HG03095 (cell line): ENCODE data around the gene TMEM145.

Experiments
- ATAC-seq: cut with Tn5 transposase; IDR thresholded peaks from one replicate; pipeline ENCODE4 v1.9.1; 2021; ENCODE audit warnings: moderate library complexity; ENCODE audit not compliant: unreplicated experiment

Gene TMEM145

DNA sequence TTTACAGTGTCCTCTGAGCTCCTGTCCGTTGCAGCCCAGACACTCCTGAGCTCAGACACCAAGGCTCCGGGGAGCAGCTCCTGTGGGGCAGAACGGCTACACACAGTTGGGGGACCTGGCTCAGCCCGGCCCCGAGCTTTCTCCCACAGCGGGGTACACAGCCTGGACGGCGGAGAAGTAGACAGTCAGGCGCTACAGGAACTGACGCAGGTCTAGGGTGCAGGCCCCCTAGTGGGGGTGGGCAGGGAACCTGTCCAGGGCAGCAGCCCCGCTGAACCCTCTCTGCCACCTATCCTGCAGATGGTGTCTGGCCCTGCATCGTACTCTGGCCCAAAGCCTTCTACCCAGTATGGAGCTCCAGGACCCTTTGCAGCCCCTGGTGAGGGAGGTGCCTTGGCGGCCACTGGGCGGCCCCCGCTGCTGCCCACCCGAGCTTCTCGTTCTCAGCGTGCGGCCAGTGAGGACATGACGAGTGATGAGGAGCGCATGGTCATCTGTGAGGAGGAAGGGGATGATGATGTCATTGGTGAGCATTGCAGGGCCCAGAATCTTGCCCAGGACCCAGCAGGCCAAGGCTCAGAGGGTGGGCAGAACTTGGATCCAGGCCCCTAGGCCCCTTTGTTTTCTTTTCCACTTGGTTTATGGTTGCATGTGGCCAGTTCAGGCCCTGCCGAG lies 24.1 kb upstream of the TMEM145 start:
- ATAC-seq: no peak

DNA sequence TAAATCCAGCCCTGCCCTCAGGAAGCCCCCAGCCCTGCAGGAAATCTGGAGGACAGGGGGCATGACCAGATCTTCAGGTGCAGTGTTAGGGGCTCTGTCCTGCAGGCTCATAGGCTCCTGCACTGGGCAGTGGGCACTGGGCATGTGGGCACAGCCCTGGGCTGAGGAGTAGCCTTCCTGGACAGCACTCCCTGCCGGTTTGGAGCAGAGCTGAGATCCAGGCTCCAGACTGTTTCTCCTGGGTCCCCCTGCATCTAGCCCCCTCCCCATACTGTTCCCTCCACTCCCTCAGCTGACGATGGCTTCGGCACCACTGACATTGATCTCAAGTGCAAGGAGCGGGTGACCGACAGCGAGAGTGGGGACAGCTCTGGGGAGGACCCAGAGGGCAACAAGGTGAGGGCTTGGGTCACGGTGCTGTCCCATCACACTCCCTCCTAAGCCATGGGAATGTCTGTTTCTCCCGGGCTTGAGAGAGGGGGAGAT lies 23.5 kb upstream of the TMEM145 start:
- no peak for ATAC-seq

DNA sequence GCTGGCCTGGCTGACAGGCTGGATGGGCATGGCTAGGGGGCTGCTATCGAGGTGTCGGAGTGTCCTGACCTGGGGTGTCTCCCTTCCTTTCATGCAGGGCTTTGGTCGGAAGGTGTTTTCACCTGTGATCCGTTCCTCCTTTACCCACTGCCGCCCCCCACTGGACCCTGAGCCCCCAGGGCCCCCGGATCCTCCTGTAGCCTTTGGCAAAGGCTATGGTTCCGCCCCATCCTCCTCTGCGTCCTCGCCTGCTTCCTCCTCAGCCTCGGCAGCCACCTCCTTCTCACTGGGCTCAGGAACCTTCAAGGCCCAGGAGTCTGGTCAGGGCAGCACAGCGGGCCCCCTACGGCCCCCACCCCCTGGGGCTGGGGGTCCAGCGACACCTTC lies 23.0 kb upstream of the TMEM145 start:
- no peak for ATAC-seq

- no peak for ATAC-seq
Measured at GRCh38 chr19:42290523-42291434, 22.3 kb upstream of the TMEM145 start.

DNA sequence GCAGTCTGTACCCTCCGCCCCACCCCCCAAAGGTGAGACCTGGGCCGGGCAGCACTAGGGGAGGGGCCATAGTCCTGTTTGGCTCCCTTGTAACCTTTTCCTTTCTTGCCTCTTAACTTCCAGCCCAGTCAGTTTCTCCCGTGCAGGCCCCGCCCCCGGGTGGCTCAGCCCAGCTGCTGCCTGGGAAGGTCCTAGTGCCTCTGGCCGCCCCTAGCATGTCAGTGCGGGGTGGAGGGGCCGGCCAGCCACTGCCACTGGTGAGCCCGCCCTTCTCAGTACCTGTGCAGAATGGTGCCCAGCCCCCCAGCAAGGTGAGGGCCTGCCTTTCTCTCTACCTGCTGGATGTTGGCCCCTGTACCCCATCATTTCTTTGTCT lies 21.7 kb upstream of the TMEM145 start:
- ATAC-seq: no peak

- ATAC-seq: no peak
Measured at GRCh38 chr19:42292042-42292960, 20.8 kb upstream of the TMEM145 start.

DNA sequence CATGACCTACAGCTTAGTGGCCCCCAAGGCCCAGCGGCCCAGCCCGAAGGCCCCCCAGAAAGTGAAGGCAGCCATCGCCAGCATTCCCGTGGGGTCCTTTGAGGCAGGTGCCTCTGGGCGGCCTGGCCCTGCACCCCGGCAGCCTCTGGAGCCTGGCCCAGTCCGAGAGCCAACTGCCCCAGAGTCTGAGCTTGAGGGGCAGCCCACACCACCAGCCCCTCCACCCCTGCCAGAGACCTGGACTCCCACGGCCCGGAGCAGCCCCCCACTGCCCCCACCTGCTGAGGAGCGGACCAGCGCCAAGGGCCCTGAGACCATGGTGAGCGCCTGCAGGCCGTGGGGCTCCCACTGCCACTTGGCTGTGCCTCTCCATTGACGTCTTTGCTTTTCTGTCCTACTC lies 20.1 kb upstream of the TMEM145 start:
- ATAC-seq: no peak

DNA sequence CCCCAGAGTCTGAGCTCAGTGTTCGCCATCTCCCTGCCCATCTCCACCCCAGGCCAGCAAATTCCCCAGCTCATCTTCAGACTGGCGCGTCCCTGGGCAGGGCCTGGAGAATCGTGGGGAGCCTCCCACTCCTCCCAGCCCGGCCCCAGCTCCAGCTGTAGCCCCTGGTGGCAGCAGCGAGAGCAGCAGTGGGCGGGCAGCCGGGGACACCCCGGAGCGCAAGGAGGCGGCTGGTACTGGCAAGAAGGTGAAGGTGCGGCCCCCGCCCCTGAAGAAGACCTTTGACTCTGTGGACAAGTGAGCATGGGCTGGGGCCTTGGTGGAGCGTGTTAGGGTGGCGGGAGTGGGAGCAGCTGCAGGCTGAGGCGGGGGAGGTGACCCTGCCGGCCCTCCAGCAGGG lies 19.6 kb upstream of the TMEM145 start:
- no peak for ATAC-seq

DNA sequence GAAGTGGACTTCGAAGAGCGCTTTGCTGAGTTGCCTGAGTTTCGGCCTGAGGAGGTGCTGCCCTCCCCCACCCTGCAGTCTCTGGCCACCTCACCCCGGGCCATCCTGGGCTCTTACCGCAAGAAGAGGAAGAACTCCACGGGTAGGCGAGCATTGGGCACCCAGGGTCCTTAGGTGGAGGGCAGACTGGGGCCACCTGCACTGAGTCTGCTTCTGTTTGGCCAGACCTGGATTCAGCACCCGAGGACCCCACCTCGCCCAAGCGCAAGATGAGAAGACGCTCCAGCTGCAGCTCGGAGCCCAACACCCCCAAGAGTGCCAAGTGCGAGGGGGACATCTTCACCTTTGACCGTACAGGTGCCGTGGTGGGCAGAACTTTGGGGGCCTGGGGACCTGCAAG lies 19.2 kb upstream of the TMEM145 start:
- ATAC-seq: no peak

GRCh38 chr19:42294471-42295137 lies 18.5 kb upstream of the TMEM145 start:
- no peak for ATAC-seq

DNA sequence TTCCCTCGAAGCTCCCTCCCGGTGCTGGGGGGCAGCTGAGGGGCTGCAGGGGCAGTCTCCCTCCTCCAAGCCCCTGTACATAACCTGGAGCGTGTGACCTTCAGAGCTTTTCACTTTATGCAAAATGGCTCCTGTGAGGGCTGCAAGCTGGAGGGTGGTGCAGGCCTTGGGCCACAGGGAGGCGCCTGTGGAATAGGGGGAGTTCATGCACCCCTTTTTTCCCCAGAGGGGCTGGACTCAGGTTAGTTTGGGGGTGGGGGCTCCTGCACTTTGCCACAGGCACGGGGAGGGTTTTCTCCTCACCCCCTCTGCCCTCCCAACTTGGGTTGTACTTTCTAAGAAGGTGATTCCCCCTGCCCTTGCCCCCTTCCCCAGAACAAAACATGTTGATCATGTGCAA lies 17.8 kb upstream of the TMEM145 start:
- no peak for ATAC-seq

- peak; percentile 54 for ATAC-seq
Measured at GRCh38 chr19:42295831-42296525, 17.1 kb upstream of the TMEM145 start.

DNA sequence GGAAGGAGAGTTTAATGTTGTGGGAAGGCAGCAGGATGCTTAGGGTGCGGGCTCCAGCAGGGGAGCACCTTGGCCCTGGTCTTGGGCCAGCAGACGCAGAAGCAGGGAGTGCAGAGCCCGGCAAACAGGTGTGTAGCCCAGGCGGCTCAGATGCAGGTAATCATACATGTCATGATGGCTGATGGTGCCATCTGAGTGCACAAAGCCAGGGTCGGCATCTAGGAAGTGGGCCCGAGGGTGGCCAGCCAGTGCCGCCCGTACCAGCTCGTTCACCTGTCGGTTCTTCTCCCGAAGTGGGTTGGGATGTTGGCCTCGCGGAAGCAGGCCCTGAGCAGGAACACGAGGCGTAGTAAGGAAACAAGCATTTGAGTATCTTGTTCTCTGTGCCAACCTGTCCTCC lies 16.1 kb upstream of the TMEM145 start:
- ATAC-seq: no peak

DNA sequence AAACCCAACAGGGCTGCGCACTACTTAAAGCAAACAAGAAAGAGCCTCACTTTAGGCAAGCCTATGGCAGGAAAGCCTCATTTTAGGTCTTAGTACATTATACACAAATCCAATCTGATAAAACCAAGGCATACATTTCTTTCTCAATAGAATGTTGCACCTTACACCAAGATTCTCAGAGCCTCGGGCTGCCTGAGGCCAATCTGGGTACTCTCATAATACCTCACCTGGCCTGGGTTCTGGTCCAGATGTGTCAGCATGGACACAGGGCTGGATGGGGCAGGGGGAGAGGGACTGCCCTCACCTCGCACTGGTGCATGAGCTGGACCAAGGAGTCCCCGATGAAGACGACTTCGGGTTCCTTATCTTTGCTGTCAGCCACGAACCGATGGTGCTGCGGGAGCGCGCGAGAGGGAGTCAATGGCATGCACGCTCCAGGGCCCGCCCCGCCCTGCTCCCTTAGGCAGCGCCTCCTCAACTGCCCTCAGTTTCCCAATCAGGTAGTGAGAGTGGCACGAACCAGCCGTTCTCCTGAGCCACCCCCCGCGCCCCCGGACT lies 11.4 kb upstream of the TMEM145 start, which contains the start of gene PRR19:
TSS of gene PRR19 (plus strand) at position 487 of the 558 bp plus-strand sequence. CDS start 7,453 bp downstream, outside the sequence.
- no peak for ATAC-seq

GRCh38 chr19:42303101-42303464 lies 10.0 kb upstream of the TMEM145 start:
- ATAC-seq: no peak

DNA sequence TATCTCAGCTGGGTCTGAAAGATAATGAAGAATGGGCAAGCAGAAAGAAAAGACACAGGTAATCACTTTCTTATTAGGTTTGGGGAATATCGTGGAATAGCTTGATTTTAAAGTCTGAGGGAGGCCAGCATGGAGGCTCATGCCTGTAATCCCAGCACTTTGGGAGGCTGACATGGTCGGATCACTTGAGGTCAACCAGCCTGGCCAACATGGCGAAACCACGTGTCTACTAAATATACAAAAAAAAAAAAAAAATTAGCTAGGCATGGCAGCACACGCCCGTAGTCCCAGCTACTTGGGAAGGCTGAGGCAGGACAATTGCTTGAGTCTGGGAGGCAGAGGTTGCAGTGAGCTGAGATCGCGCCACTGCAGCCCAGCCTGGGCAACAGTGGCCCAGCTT lies 9.2 kb upstream of the TMEM145 start:
- ATAC-seq: no peak

DNA sequence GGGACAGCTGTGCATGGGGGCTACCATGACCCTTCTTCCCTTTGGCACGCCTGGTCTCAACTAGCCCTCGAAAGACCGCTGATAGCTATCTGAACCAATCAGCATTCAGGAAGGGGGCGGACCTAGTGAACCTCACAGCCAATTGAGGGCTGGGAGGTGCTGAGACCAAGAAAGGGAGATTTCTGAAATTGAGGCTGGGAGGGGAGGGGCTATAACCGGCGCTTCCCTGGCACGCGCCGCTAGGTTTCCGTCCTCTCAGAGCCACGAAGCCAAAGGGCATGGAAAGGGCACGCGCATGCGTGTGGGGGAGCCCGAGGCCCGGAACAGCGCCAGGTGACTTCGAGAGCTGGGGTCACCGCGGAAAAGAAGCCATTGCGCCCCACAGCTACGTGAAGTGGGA lies 6.5 kb upstream of the TMEM145 start:
- ATAC-seq: no peak

DNA sequence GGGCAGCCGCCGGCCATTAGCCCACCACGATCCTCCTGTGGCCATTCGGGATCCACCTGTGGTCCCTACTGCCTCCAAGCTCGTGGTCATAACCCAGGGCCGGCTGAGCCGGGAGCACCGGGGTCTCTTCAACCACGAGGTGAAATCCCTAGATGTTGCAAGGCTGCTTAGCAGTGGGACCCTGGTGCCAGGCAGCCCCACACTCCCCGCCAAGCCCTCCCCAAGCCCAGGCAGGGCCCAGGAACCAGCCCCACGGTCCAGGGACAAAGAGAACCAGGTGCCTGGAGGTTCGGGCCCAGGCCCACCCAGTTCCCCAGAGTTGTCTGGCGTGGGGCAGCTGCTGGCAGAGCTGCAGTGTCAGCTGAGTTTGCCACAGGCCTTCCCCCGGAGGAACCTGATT lies 3.4 kb upstream of the TMEM145 start:
- no peak for ATAC-seq

GRCh38 chr19:42311657-42312056 lies 1.5 kb upstream of the TMEM145 start:
- no peak for ATAC-seq

- ATAC-seq: no peak
Measured at GRCh38 chr19:42312370-42312769, 739 bp upstream of the TMEM145 start.
